NCI-H2171 (cell line): Measurements from ENCODE around the gene POLK.
"Not testable (repeated sequence)": the region's sequence is repeated elsewhere in the genome, so short reads cannot be mapped to it uniquely, and the experiment has no call there.

Experiments
- DNase-seq: peaks from one replicate; lab custom pipeline; 2025; lab: John Stamatoyannopoulos, UW

POLK gene

GRCh38 chr5:75610201-75610600 is 98.5 kb downstream of the POLK start:
- DNase-seq, result no peak

- DNase-seq, result not testable (repeated sequence)
Observed at GRCh38 chr5:75610859-75611310, 99.2 kb downstream of the POLK start.

GRCh38 chr5:75611311-75612225 is 99.9 kb downstream of the POLK start, which contains the start of gene ANKDD1B:
Gene ANKDD1B (plus strand): TSS chr5:75611453. CDS start chr5:75611635, 182 bp downstream.
- DNase-seq, result no peak

- DNase-seq, result no peak
Observed at GRCh38 chr5:75612226-75612569, 100.5 kb downstream of the POLK start.

GRCh38 chr5:75612901-75613300 is 101.2 kb downstream of the POLK start:
- DNase-seq, result no peak

- DNase-seq, result no peak
Observed at GRCh38 chr5:75614176-75614575, 102.5 kb downstream of the POLK start.

GRCh38 chr5:75616371-75616881 is 104.7 kb downstream of the POLK start:
- no peak for DNase-seq

- no peak for DNase-seq
Observed at GRCh38 chr5:75616971-75617621, 105.4 kb downstream of the POLK start.

- no peak for DNase-seq
Observed at GRCh38 chr5:75617736-75618352, 106.2 kb downstream of the POLK start.

- DNase-seq, result no peak
Observed at GRCh38 chr5:75620184-75620959, 108.7 kb downstream of the POLK start.

GRCh38 chr5:75622564-75622963 is 110.9 kb downstream of the POLK start:
- DNase-seq, result no peak

- DNase-seq, result no peak
Observed at GRCh38 chr5:75623846-75624245, 112.2 kb downstream of the POLK start.

GRCh38 chr5:75626959-75627358 is 115.3 kb downstream of the POLK start:
- no peak for DNase-seq

GRCh38 chr5:75627801-75628200 is 116.1 kb downstream of the POLK start:
- no peak for DNase-seq

GRCh38 chr5:75630875-75631274 is 119.2 kb downstream of the POLK start:
- DNase-seq, result no peak

GRCh38 chr5:75632321-75632720 is 120.6 kb downstream of the POLK start:
- no peak for DNase-seq

- DNase-seq, result no peak
Observed at GRCh38 chr5:75637949-75638348, 126.3 kb downstream of the POLK start.

- DNase-seq, result no peak
Observed at GRCh38 chr5:75639535-75640311, 128.0 kb downstream of the POLK start.

GRCh38 chr5:75640395-75640794 is 128.7 kb downstream of the POLK start:
- DNase-seq, result no peak

GRCh38 chr5:75640826-75641225 is 129.1 kb downstream of the POLK start:
- no peak for DNase-seq

GRCh38 chr5:75648712-75649111 is 137.0 kb downstream of the POLK start:
- no peak for DNase-seq
